Stimulated activated naive B cell treated with anti-CD40 and anti-IgM and Interleukin-4, amounts not matched to agents 10 μg/mL and 1 μg/mL and 100 μg/mL, for 72 hours (primary cell): Measurements from ENCODE around the gene APOC3.

Experiments
- ATAC-seq, 2 donors: fragments of 150-1000 bp; cut with Tn5 transposase; replicated peaks; 2 replicates each; pipeline ENCODE4 v1.10.0; 2021; ENCODE audit warnings: moderate library complexity in 1 of 2
- DNase-seq: peaks from one replicate; pipeline ENCODE4 v3.0.0; 2021
- H3K27ac Mint-ChIP-seq: one replicate; pipeline ENCODE4 v1.8.0; 2022; ENCODE audit warnings: mild to moderate bottlenecking, mixed read lengths
- H3K27me3 Mint-ChIP-seq, 2 donors: one replicate each; pipeline ENCODE4 v1.8.0; 2022; ENCODE audit warnings: mixed read lengths in 2 of 2
- H3K36me3 Mint-ChIP-seq, 2 donors: one replicate each; pipeline ENCODE4 v1.8.0; 2022; ENCODE audit warnings: mixed read lengths in 2 of 2, mild to moderate bottlenecking in 1 of 2
- H3K4me1 Mint-ChIP-seq, 2 donors: one replicate each; pipeline ENCODE4 v1.8.0; 2022; ENCODE audit warnings: mixed read lengths in 2 of 2, mild to moderate bottlenecking in 1 of 2
- H3K4me3 Mint-ChIP-seq, 2 donors: one replicate each; pipeline ENCODE4 v1.8.0; 2022; ENCODE audit warnings: mild to moderate bottlenecking in 2 of 2, mixed read lengths in 2 of 2, moderate library complexity in 1 of 2
- H3K9me3 Mint-ChIP-seq, 2 donors: one replicate each; pipeline ENCODE4 v1.8.0; 2022; ENCODE audit warnings: mixed read lengths in 2 of 2, mild to moderate bottlenecking in 1 of 2

The APOC3 gene

GRCh38 chr11:116829525-116830183 lies at the start of gene APOC3:
TSS of gene APOC3 (plus strand) at chr11:116829907. CDS start at chr11:116830583, 676 bp downstream.
- Mint-ChIP-seq H3K4me3 (no peak within 1 kb of the TSS), H3K36me3 (no peaks in the 10 kb centered on the region), H3K4me1 (peaks cover under 1% of the 10 kb centered on the region in 2 donors), H3K27me3 (peaks cover 0 to 4% of the 10 kb centered on the region in 2 donors), H3K27ac (no peak within 1 kb of the TSS), H3K9me3 (no peaks in the 10 kb centered on the region)
- ATAC-seq (no peak), DNase-seq (no peak)

- no peaks in the 10 kb centered on the region for H3K9me3 Mint-ChIP-seq
- peaks cover 16 to 42% of the 10 kb centered on the region in 2 donors for H3K4me1 Mint-ChIP-seq
- no peak for DNase-seq
- H3K4me3 Mint-ChIP-seq: no peak overlapping the region
- ATAC-seq: no peak
- peak overlapping the region; percentile 9 for H3K27ac Mint-ChIP-seq
- H3K36me3 Mint-ChIP-seq: peaks cover 54 to 77% of the 10 kb centered on the region in 2 donors
- no peaks in the 10 kb centered on the region for H3K27me3 Mint-ChIP-seq
These were observed 47.0 kb upstream of the APOC3 start for GRCh38 chr11:116782728-116783127.

- Mint-ChIP-seq H3K4me3 (peak overlapping the region; percentile 95 to 96), H3K36me3 (peaks cover 39 to 54% of the 10 kb centered on the region in 2 donors), H3K9me3 (no peaks in the 10 kb centered on the region), H3K27me3 (peaks cover 7 to 8% of the 10 kb centered on the region in 2 donors), H3K4me1 (peaks cover 19 to 40% of the 10 kb centered on the region in 2 donors), H3K27ac (no peak overlapping the region)
- no peak for DNase-seq
- ATAC-seq: no peak
These were observed 43.4 kb upstream of the APOC3 start for GRCh38 chr11:116786326-116786725.

- H3K4me3 Mint-ChIP-seq: peak overlapping the region; percentile 95 to 96
- H3K27me3 Mint-ChIP-seq: peaks cover 7 to 10% of the 10 kb centered on the region in 2 donors
- H3K4me1 Mint-ChIP-seq: peaks cover 19 to 39% of the 10 kb centered on the region in 2 donors
These were observed 42.7 kb upstream of the APOC3 start for GRCh38 chr11:116786966-116787365.

GRCh38 chr11:116787436-116787785 lies 42.3 kb upstream of the APOC3 start:
- peaks cover 29 to 44% of the 10 kb centered on the region in 2 donors for H3K36me3 Mint-ChIP-seq
- H3K27ac Mint-ChIP-seq: peak overlapping the region; percentile 90
- peak overlapping the region; percentile 95 to 96 for H3K4me3 Mint-ChIP-seq
- H3K9me3 Mint-ChIP-seq: no peaks in the 10 kb centered on the region
- ATAC-seq (peak; percentile 10 to 17), DNase-seq (no peak)
- H3K27me3 Mint-ChIP-seq: peaks cover 7 to 10% of the 10 kb centered on the region in 2 donors
- H3K4me1 Mint-ChIP-seq: peaks cover 19 to 39% of the 10 kb centered on the region in 2 donors

More at GRCh38 chr11:116786966-116787365, 42.7 kb upstream of the APOC3 start:
- DNase-seq (no peak), ATAC-seq (no peak)
- Mint-ChIP-seq H3K9me3 (no peaks in the 10 kb centered on the region), H3K36me3 (peaks cover 33 to 48% of the 10 kb centered on the region in 2 donors), H3K27ac (peak overlapping the region; percentile 90)

GRCh38 chr11:116787786-116788486 lies 41.8 kb upstream of the APOC3 start, which contains the start of gene ZPR1:
TSS of gene ZPR1 (minus strand) at chr11:116788023. CDS start at chr11:116787990, 33 bp downstream.
- DNase-seq (peak; percentile 72), ATAC-seq (peak; percentile 91 to 94)
- Mint-ChIP-seq H3K4me3 (peak within 1 kb of the TSS; percentile 95 to 96), H3K4me1 (peaks cover 19 to 39% of the 10 kb centered on the region in 2 donors), H3K36me3 (peaks cover 26 to 38% of the 10 kb centered on the region in 2 donors), H3K27ac (peak within 1 kb of the TSS; percentile 98), H3K9me3 (no peaks in the 10 kb centered on the region), H3K27me3 (peaks cover 7 to 10% of the 10 kb centered on the region in 2 donors)

- no peaks in the 10 kb centered on the region for H3K9me3 Mint-ChIP-seq
- ATAC-seq (no peak), DNase-seq (no peak)
- peak overlapping the region; percentile 95 to 96 for H3K4me3 Mint-ChIP-seq
- peaks cover 19 to 39% of the 10 kb centered on the region in 2 donors for H3K4me1 Mint-ChIP-seq
- peaks cover 20 to 32% of the 10 kb centered on the region in 2 donors for H3K36me3 Mint-ChIP-seq
- peaks cover 7 to 10% of the 10 kb centered on the region in 2 donors for H3K27me3 Mint-ChIP-seq
- H3K27ac Mint-ChIP-seq: peak overlapping the region; percentile 98
These were observed 41.2 kb upstream of the APOC3 start for GRCh38 chr11:116788534-116788933.

- Mint-ChIP-seq H3K9me3 (no peaks in the 10 kb centered on the region), H3K4me1 (peaks cover 19 to 39% of the 10 kb centered on the region in 2 donors), H3K4me3 (peak overlapping the region in 1 of 2 donors; percentile 96), H3K27me3 (peaks cover 7 to 10% of the 10 kb centered on the region in 2 donors), H3K27ac (no peak overlapping the region), H3K36me3 (peaks cover 19 to 31% of the 10 kb centered on the region in 2 donors)
- DNase-seq (no peak), ATAC-seq (no peak)
These were observed 40.7 kb upstream of the APOC3 start for GRCh38 chr11:116788975-116789374.

GRCh38 chr11:116790167-116791001 lies 39.3 kb upstream of the APOC3 start:
- DNase-seq (no peak), ATAC-seq (no peak)
- Mint-ChIP-seq H3K27me3 (peaks cover 7 to 10% of the 10 kb centered on the region in 2 donors), H3K27ac (no peak overlapping the region), H3K4me3 (no peak overlapping the region), H3K4me1 (peaks cover 14 to 33% of the 10 kb centered on the region in 2 donors), H3K36me3 (peaks cover 5 to 17% of the 10 kb centered on the region in 2 donors), H3K9me3 (no peaks in the 10 kb centered on the region)

- H3K4me1 Mint-ChIP-seq: peaks cover 13 to 30% of the 10 kb centered on the region in 2 donors
- no peaks in the 10 kb centered on the region for H3K9me3 Mint-ChIP-seq
- peaks cover 7 to 10% of the 10 kb centered on the region in 2 donors for H3K27me3 Mint-ChIP-seq
- H3K36me3 Mint-ChIP-seq: peaks cover 3 to 12% of the 10 kb centered on the region in 2 donors
- DNase-seq (peak; percentile 44), ATAC-seq (peak; percentile 49 to 56)
- H3K4me3 Mint-ChIP-seq: peak overlapping the region in 1 of 2 donors; percentile 19
- no peak overlapping the region for H3K27ac Mint-ChIP-seq
These were observed 38.5 kb upstream of the APOC3 start for GRCh38 chr11:116791002-116791812.

- Mint-ChIP-seq H3K9me3 (no peaks in the 10 kb centered on the region), H3K27me3 (peaks cover 7 to 10% of the 10 kb centered on the region in 2 donors), H3K36me3 (peaks cover 3 to 8% of the 10 kb centered on the region in 2 donors), H3K27ac (no peak within 1 kb of the TSS), H3K4me3 (peak within 1 kb of the TSS in 1 of 2 donors; percentile 19), H3K4me1 (peaks cover 13 to 26% of the 10 kb centered on the region in 2 donors)
- no peak for ATAC-seq
- DNase-seq: no peak
These were observed 37.9 kb upstream of the APOC3 start, which contains the start of gene APOA5 for GRCh38 chr11:116791813-116792143. TSS of gene APOA5 (minus strand) at chr11:116791879. CDS start at chr11:116791860, 19 bp downstream.

- H3K27me3 Mint-ChIP-seq: peaks cover 7 to 10% of the 10 kb centered on the region in 2 donors
- H3K4me3 Mint-ChIP-seq: no peak overlapping the region
- H3K36me3 Mint-ChIP-seq: peaks cover 0 to 3% of the 10 kb centered on the region in 2 donors
- peaks cover 8 to 21% of the 10 kb centered on the region in 2 donors for H3K4me1 Mint-ChIP-seq
- DNase-seq: no peak
- no peaks in the 10 kb centered on the region for H3K9me3 Mint-ChIP-seq
- no peak for ATAC-seq
- no peak overlapping the region for H3K27ac Mint-ChIP-seq
These were observed 37.4 kb upstream of the APOC3 start for GRCh38 chr11:116792144-116792868.
